WTC11 (cell line): ENCODE results near the gene EZR.

ENCODE experiments used
- TF ChIP-seq, protein P1 (sequence below): fragments of 200-600 bp; IDR thresholded peaks from 2 replicates; pipeline ENCODE4 v1.8.0; 2022; ENCODE audit warnings: antibody characterized with exemption
- TF ChIP-seq, protein P2 (sequence below): sonication (generic); formaldehyde crosslinking; IDR thresholded peaks from 2 replicates; pipeline ENCODE4 v1.8.1; 2022; ENCODE audit warnings: missing genetic modification reagents, borderline replicate concordance
- TF ChIP-seq, protein P3 (sequence below): sonication (generic); formaldehyde crosslinking; IDR thresholded peaks from 2 replicates; pipeline ENCODE4 v1.8.1; 2023; ENCODE audit warnings: mild to moderate bottlenecking, missing genetic modification reagents, moderate library complexity

DNA sequence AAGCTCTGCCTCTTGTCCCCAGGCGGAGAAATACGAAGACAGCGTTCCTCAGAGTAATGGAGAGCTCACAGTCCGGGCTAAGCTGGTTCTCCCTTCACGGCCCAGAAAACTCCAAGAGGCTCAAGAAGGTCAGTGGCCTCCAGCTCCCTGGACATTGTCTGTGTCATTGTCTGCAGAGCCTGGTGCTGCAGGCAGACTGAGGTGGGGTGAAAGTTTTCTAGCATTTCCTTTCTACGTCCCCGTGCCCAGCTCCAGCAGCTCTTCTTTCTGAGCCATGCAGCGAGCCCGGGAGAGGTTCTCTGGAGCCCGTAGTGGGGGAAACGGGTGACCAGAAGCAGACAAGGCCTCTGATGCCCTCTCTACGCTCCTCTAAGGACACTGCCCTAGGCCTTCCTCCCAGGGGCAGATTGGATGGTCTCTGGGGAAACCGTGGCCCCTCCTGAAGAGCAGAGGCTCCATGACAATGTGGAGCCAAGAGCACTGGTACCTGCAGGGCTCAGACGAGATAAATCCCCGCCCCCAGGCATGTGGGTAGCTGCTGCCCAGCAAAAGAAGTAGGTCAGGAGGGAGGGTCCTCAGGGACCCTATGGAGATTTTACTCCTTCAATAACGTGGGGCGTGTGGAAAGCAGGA is 58.4 kb downstream of the EZR start:
- TF ChIP-seq, protein P1, sequence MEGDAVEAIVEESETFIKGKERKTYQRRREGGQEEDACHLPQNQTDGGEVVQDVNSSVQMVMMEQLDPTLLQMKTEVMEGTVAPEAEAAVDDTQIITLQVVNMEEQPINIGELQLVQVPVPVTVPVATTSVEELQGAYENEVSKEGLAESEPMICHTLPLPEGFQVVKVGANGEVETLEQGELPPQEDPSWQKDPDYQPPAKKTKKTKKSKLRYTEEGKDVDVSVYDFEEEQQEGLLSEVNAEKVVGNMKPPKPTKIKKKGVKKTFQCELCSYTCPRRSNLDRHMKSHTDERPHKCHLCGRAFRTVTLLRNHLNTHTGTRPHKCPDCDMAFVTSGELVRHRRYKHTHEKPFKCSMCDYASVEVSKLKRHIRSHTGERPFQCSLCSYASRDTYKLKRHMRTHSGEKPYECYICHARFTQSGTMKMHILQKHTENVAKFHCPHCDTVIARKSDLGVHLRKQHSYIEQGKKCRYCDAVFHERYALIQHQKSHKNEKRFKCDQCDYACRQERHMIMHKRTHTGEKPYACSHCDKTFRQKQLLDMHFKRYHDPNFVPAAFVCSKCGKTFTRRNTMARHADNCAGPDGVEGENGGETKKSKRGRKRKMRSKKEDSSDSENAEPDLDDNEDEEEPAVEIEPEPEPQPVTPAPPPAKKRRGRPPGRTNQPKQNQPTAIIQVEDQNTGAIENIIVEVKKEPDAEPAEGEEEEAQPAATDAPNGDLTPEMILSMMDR, result no peak
- TF ChIP-seq, protein P2, sequence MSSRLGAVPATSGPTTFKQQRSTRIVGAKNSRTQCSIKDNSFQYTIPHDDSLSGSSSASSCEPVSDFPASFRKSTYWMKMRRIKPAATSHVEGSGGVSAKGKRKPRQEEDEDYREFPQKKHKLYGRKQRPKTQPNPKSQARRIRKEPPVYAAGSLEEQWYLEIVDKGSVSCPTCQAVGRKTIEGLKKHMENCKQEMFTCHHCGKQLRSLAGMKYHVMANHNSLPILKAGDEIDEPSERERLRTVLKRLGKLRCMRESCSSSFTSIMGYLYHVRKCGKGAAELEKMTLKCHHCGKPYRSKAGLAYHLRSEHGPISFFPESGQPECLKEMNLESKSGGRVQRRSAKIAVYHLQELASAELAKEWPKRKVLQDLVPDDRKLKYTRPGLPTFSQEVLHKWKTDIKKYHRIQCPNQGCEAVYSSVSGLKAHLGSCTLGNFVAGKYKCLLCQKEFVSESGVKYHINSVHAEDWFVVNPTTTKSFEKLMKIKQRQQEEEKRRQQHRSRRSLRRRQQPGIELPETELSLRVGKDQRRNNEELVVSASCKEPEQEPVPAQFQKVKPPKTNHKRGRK (CRISPR knock-in tag), result no peak
- TF ChIP-seq, protein P3, sequence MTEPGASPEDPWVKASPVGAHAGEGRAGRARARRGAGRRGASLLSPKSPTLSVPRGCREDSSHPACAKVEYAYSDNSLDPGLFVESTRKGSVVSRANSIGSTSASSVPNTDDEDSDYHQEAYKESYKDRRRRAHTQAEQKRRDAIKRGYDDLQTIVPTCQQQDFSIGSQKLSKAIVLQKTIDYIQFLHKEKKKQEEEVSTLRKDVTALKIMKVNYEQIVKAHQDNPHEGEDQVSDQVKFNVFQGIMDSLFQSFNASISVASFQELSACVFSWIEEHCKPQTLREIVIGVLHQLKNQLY, result no peak
